ENCODE data around the gene MYO15B. TPM values are rescaled to one million over a fixed set of nuclear protein-coding genes. Genes with fewer than 3 reads are reported as not detected.
"Not testable (repeated sequence)": the region's sequence is repeated elsewhere in the genome, so short reads cannot be mapped to it uniquely, and the experiment has no call there.

MYO15B gene
- total and polyA plus RNA-seq, 2 donors (not counting 1 experiment from before 2014, with no cell fraction given), result 0.49 to 14.4 TPM

GRCh38 chr17:75637551-75637950 is 50.0 kb downstream of the MYO15B start:
- H3K36me3 ChIP-seq (ENCODE audit: control insufficient read depth, insufficient read depth, low read length), result no peaks in the 10 kb centered on the region
- H2AFZ ChIP-seq (ENCODE audit: low read length), result no peak overlapping the region
- H3K79me2 ChIP-seq (ENCODE audit: control insufficient read depth, insufficient read depth, low read length), result no peaks in the 10 kb centered on the region
- DNase-seq (ENCODE audit: low read depth in 2 of 2), result no peak
- H3K9me3 ChIP-seq (ENCODE audit: control insufficient read depth, insufficient read depth, low read depth, low read length), result no peaks in the 10 kb centered on the region
- no peak overlapping the region for H3K9ac ChIP-seq (ENCODE audit: insufficient read depth, low read length)
- TF ChIP-seq EZH2 (IDR thresholded peaks at IDR 0.05; ENCODE audit: low read length, missing control alignments), result no peak
- TF ChIP-seq, protein P1, sequence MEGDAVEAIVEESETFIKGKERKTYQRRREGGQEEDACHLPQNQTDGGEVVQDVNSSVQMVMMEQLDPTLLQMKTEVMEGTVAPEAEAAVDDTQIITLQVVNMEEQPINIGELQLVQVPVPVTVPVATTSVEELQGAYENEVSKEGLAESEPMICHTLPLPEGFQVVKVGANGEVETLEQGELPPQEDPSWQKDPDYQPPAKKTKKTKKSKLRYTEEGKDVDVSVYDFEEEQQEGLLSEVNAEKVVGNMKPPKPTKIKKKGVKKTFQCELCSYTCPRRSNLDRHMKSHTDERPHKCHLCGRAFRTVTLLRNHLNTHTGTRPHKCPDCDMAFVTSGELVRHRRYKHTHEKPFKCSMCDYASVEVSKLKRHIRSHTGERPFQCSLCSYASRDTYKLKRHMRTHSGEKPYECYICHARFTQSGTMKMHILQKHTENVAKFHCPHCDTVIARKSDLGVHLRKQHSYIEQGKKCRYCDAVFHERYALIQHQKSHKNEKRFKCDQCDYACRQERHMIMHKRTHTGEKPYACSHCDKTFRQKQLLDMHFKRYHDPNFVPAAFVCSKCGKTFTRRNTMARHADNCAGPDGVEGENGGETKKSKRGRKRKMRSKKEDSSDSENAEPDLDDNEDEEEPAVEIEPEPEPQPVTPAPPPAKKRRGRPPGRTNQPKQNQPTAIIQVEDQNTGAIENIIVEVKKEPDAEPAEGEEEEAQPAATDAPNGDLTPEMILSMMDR (conservative IDR thresholded peaks at IDR 0.05 in 1 of 2, IDR thresholded peaks at IDR 0.05 in 1 of 2; ENCODE audit: low read depth in 1 of 2, low read length in 2 of 2), result no peak
- H4K20me1 ChIP-seq (ENCODE audit: control insufficient read depth, extremely low read depth, insufficient read depth, low read length), result no peaks in the 10 kb centered on the region
- no peak overlapping the region for H3K4me3 ChIP-seq (replicated peaks in 1 of 4; ENCODE audit: control extremely low read depth in 1 of 4, insufficient read depth in 1 of 4, low read depth in 3 of 4, low read length in 4 of 4)
- H3K4me2 ChIP-seq (ENCODE audit: extremely low read depth, insufficient read depth, low read length), result no peak overlapping the region
- H3K27me3 ChIP-seq (ENCODE audit: control insufficient read depth, insufficient read depth, low read length), result no peaks in the 10 kb centered on the region
- no peak overlapping the region for H3K27ac ChIP-seq (ENCODE audit: insufficient read depth, low read length)
- H3K4me1 ChIP-seq (ENCODE audit: control insufficient read depth, extremely low read depth, insufficient read depth, low read length), result peaks cover 14% of the 10 kb centered on the region

GRCh38 chr17:75638039-75638438 is 50.4 kb downstream of the MYO15B start:
- H3K27me3 ChIP-seq (ENCODE audit: control insufficient read depth, insufficient read depth, low read length); H2AFZ ChIP-seq (ENCODE audit: low read length); H3K79me2 ChIP-seq (ENCODE audit: control insufficient read depth, insufficient read depth, low read length); H3K4me3 ChIP-seq (replicated peaks in 1 of 4; ENCODE audit: control extremely low read depth in 1 of 4, insufficient read depth in 1 of 4, low read depth in 3 of 4, low read length in 4 of 4); H3K9me3 ChIP-seq (ENCODE audit: control insufficient read depth, insufficient read depth, low read depth, low read length); DNase-seq (ENCODE audit: low read depth in 2 of 2); H3K36me3 ChIP-seq (ENCODE audit: control insufficient read depth, insufficient read depth, low read length); H3K4me2 ChIP-seq (ENCODE audit: extremely low read depth, insufficient read depth, low read length); H4K20me1 ChIP-seq (ENCODE audit: control insufficient read depth, extremely low read depth, insufficient read depth, low read length); H3K9ac ChIP-seq (ENCODE audit: insufficient read depth, low read length); H3K27ac ChIP-seq (ENCODE audit: insufficient read depth, low read length): not testable (repeated sequence)
- peaks cover 13% of the 10 kb centered on the region for H3K4me1 ChIP-seq (ENCODE audit: control insufficient read depth, extremely low read depth, insufficient read depth, low read length)

DNA sequence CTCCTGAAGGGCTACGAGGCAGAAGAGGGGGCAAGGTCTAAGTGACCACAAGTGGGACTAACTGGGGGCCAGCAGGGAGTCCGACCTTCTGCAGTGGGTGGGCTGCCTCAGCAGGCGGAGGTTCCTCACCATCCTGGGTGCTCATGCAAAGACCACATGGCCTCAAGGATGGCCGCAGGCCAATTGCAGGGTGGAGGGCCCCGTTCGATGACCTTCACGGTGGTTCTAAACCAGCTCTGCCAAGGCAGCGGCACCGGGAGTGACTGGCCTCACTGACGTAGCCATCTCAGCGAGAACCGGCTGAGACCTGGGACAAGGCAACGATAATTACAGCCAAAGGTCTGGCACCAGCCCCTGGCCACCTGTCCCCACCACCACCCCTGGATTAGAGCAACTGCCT is 51.3 kb downstream of the MYO15B start:
- H3K4me1 ChIP-seq (ENCODE audit: control insufficient read depth, extremely low read depth, insufficient read depth, low read length), result peaks cover 5% of the 10 kb centered on the region
- no peak overlapping the region for H3K27ac ChIP-seq (ENCODE audit: insufficient read depth, low read length)
- no peaks in the 10 kb centered on the region for H3K27me3 ChIP-seq (ENCODE audit: control insufficient read depth, insufficient read depth, low read length)
- no peaks in the 10 kb centered on the region for H3K36me3 ChIP-seq (ENCODE audit: control insufficient read depth, insufficient read depth, low read length)
- H3K9ac ChIP-seq (ENCODE audit: insufficient read depth, low read length), result no peak overlapping the region
- H3K4me2 ChIP-seq (ENCODE audit: extremely low read depth, insufficient read depth, low read length), result no peak overlapping the region
- no peaks in the 10 kb centered on the region for H3K79me2 ChIP-seq (ENCODE audit: control insufficient read depth, insufficient read depth, low read length)
- H4K20me1 ChIP-seq (ENCODE audit: control insufficient read depth, extremely low read depth, insufficient read depth, low read length), result no peaks in the 10 kb centered on the region
- H2AFZ ChIP-seq (ENCODE audit: low read length), result no peak overlapping the region
- TF ChIP-seq, protein P1 (conservative IDR thresholded peaks at IDR 0.05 in 1 of 2, IDR thresholded peaks at IDR 0.05 in 1 of 2; ENCODE audit: low read depth in 1 of 2, low read length in 2 of 2), result no peak
- no peak for TF ChIP-seq EZH2 (IDR thresholded peaks at IDR 0.05; ENCODE audit: low read length, missing control alignments)
- DNase-seq (ENCODE audit: low read depth in 2 of 2), result no peak
- H3K4me3 ChIP-seq (replicated peaks in 1 of 4; ENCODE audit: control extremely low read depth in 1 of 4, insufficient read depth in 1 of 4, low read depth in 3 of 4, low read length in 4 of 4), result no peak overlapping the region
- no peaks in the 10 kb centered on the region for H3K9me3 ChIP-seq (ENCODE audit: control insufficient read depth, insufficient read depth, low read depth, low read length)
